T-helper 22 cell (primary cell): Measurements from ENCODE around the gene ECE1.
"Not testable (repeated sequence)": the region's sequence is repeated elsewhere in the genome, so short reads cannot be mapped to it uniquely, and the experiment has no call there.

Experiments
- DNase-seq: peaks from one replicate; pipeline ENCODE4 v3.0.0-alpha.2; 2020; ENCODE audit warnings: low read depth

Gene ECE1

DNA sequence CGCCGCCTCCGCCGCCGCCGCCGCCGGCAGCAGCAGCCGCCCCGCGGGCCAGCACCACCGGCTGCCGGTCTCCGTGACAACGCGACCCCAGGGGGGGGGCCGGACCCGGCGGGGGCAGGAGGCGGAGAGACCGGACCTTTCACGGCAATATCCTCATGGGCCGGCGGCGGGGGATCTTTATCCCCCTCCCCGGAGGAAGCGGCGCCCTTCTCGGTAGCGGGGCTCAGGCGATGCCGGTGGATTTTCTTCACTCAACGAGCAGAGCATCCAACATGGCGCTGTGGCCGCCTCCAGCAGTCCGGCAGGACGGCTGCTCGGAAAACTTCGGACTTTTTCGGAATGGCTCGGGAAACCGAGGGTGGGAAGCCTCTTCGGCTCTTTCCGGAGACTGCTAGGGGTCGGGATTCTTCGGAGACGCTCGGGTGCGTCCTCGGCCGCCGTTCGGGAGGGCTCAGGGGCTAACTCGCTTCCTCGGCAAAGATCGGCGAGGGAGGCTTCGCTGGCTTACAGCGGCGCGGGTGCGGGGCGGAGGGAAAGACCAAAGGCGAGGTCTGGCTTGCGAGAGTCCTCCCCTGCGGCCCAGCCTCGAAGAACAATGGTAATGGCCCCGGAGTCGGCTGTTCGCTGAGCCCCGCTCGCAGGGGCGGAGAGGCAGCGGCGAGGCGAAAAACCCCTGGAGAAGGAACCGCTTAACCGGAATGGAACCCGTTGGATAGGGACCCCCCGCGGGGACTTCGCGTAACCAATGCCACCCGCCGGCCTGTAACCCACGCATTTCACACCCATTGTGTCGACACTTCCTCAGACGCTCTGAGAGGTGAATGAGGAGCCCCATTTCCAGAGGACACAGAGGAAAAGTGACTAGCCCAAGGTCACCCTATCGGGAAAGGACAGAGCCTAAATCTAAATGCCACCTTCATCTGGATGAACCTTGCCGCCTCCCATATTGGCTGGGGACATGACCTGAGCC, 113.4 kb downstream of the ECE1 start, which contains the start of gene EIF4G3:
EIF4G3 (minus strand) TSS at position 312 of the 970 bp plus-strand sequence. CDS start 174,155 bp downstream, outside the sequence.
- peak; percentile 95 for DNase-seq

DNA sequence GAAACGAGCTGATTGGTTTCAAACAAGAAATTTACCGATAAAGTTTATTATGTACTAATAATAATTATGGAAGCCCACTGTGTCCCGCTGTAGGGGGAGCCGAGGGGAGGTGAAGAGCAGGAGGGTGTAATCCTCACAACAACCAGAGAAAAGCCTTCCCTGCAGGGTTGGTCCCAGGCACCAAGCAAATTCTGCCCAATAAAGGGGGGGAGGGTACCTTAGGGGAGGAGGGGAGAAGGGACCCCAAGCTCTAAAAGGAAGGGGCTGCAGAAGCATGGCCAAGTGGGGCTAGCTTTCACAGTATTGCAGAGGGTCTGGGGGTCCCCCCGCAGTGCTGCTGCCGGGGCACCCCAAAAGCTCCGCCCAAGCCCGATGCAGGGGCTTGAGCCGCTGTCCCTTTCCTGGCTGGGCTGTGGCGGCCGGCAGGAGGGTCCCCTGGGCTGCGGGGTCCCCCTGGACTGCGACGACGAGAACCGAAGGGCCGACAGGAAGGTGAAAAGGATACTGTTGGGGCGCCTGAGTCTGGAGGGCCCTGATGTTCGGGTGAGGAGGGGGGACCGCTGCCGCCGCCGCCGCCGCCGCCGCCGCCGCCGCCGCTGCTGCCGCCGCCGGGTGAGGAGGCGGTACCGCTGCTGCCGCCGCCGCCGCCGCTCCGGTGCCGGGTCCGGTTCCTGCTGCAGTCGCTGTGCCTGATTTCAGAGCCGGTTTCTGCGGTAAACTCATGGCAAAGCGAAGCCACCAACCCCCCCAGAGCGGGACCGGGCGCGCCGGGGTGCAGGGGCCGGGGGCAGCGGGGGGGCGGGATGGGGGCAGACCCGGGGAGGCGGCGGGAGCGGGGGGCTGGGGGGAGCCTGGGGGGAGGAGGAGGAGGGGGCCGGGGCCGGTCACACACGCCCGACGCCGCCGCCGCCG, 114.3 kb downstream of the ECE1 start:
- DNase-seq = peak; percentile 47

DNA sequence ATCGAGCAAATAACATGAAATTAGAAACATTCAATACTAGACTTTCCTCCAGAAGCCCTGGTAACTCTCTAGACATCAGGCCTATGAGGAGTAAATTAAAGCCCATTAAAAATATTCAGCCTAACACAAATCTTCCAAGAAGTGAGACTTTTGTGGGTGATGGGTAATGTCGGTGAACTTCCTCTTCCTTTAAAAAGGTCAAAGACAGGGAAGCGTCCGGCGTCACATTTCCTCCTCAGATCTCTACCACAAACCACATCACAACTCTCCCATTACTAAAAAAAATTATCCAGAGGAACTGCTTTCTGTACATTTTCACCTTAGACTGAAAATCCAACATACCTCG, 115.0 kb downstream of the ECE1 start:
- DNase-seq = peak; percentile 37

DNA sequence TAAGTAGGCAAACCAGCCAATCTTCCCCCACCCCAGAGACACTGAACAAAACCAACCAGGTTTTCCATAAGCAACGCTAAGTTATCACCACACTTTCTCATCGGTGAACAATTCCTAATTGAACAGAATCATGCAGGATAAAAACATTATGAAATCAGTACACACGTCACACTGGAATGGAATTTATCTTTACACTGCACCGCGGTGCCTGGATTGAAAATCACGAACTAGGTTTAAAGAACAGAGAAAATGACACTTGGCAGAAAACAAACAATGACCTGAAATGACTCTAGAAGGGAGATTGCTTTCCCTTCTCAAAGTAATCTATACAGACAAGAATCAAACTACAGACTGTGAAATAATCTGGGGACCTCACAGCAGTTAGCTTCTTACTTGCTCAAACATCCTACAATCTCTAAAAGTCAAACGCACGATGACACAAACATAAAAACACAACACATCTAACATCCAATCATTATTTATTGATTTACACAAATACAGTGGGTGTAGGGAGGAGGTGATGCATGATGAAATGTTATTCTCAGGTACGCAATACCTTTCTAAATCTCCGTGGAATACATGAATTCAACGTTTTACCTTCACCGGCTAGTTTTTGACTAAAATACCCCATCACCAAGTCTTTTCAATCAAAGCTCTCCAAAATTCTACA, 115.5 kb downstream of the ECE1 start:
- no peak for DNase-seq

DNA sequence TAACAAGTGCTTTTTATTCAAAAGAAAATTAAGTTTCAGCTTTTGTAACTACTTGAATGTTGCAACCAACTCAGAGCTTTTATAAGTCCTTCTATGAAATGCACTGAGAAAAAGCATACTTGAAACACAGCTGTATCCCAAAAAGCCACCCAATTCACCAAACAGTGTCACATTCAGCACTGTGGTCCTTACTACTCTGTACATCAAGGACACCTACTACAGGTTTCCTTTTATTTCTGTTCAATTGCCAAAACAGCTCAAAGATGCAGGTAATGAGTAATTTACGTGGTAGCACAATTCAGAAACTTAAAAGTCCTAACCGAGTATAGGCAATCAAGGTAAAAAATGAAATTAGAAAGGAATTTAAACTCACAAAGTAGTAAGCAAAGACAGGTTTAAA, 116.0 kb downstream of the ECE1 start:
- DNase-seq = no peak

DNA sequence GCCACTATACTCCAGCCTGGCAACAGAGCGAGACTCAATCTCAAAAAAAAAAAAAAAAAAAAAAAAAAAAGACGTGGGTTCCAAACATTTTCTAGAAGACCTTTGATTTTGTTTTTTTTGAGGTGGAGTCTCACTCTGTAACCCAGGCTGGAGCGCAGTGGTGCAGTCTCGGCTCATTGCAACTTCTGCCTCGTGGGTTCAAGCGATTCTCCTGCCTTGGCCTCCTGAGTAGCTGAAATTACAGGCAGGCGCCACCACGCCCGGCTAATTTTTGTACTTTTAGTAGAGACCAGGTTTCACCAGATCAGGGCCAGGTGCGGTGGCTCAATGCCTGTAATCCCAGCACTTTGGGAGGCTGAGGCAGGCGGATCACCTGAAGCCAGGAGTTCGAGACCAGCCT, 117.2 kb downstream of the ECE1 start:
- not testable (repeated sequence) for DNase-seq

DNA sequence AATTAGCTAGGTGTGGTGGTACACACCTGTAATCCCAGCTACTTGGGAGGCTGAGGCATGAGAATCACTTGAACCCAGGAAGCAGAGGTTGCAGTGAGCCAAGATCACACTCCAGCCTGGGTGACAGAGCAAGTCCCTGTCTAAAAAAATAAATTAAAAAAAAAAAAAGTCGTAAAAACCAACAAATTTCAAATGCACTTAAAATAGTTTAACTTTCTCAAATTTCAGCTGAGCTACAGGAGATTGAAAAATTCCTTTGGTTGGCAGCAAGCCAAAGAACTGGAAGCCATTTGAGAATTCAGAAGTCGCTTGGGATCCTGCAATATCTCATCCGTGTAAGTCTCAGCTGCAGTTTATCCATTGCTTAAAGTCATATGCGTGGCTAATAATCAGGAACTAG, 119.4 kb downstream of the ECE1 start:
- DNase-seq = not testable (repeated sequence)

DNA sequence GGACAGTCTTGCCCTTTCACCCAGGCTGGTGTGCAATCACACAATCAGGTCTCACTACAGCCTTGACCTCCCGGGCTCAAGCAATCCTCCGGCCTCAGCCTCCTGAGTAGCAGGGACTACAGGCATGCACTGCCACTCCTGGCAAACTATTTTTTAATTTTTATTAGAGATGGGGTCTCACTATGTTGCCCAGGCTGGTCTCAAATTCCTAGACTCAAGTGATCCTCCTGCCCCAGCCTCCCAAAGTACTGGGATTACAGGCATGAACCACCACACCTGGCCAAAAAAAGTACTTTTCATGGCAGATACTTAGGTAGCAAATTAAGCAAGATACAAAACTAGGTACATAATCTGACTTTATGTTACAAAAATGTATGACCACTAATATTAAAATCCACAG, 121.8 kb downstream of the ECE1 start:
- DNase-seq = no peak
